Measurements from ENCODE around the gene IGSF3.

DNA sequence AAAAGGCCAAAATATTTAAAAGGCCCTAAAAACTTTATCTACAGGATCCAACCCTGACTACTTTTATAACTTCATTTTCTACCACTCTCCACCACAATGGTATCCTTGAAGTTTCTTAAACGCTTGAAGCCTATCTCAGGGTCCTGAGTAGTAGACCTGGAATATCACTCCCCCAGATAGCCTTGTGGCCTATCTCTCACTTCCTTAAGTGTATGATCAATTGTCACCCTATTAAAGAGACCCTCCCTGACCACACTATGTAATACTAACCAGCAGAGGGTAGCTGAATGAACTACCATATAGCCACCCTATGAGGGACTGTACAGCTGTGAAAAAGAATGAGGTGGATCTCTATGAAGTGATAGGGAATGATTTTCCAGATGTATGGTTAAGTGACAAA is 102.3 kb downstream of the IGSF3 start:
- TF ChIP-seq, protein P1, sequence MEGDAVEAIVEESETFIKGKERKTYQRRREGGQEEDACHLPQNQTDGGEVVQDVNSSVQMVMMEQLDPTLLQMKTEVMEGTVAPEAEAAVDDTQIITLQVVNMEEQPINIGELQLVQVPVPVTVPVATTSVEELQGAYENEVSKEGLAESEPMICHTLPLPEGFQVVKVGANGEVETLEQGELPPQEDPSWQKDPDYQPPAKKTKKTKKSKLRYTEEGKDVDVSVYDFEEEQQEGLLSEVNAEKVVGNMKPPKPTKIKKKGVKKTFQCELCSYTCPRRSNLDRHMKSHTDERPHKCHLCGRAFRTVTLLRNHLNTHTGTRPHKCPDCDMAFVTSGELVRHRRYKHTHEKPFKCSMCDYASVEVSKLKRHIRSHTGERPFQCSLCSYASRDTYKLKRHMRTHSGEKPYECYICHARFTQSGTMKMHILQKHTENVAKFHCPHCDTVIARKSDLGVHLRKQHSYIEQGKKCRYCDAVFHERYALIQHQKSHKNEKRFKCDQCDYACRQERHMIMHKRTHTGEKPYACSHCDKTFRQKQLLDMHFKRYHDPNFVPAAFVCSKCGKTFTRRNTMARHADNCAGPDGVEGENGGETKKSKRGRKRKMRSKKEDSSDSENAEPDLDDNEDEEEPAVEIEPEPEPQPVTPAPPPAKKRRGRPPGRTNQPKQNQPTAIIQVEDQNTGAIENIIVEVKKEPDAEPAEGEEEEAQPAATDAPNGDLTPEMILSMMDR (IDR thresholded peaks at IDR 0.05; ENCODE audit: insufficient read depth, low read length): no peak
- TF ChIP-seq, protein P2, sequence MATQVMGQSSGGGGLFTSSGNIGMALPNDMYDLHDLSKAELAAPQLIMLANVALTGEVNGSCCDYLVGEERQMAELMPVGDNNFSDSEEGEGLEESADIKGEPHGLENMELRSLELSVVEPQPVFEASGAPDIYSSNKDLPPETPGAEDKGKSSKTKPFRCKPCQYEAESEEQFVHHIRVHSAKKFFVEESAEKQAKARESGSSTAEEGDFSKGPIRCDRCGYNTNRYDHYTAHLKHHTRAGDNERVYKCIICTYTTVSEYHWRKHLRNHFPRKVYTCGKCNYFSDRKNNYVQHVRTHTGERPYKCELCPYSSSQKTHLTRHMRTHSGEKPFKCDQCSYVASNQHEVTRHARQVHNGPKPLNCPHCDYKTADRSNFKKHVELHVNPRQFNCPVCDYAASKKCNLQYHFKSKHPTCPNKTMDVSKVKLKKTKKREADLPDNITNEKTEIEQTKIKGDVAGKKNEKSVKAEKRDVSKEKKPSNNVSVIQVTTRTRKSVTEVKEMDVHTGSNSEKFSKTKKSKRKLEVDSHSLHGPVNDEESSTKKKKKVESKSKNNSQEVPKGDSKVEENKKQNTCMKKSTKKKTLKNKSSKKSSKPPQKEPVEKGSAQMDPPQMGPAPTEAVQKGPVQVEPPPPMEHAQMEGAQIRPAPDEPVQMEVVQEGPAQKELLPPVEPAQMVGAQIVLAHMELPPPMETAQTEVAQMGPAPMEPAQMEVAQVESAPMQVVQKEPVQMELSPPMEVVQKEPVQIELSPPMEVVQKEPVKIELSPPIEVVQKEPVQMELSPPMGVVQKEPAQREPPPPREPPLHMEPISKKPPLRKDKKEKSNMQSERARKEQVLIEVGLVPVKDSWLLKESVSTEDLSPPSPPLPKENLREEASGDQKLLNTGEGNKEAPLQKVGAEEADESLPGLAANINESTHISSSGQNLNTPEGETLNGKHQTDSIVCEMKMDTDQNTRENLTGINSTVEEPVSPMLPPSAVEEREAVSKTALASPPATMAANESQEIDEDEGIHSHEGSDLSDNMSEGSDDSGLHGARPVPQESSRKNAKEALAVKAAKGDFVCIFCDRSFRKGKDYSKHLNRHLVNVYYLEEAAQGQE (IDR thresholded peaks at IDR 0.05; ENCODE audit: insufficient replicate concordance, low read depth): no peak
